MCF 10A (cell line): ENCODE measurements around the gene TLE3. TPM values are rescaled to one million over a fixed set of nuclear protein-coding genes. Genes with fewer than 3 reads are reported as not detected.

Source experiments
- BruUV-seq: library from RNA; stranded (reverse); fragments of 400-500 nt; replicated peaks from 2 replicates; lab custom pipeline; 2021; lab: Mats Ljungman, UMichigan
- CTCF ChIA-PET: fragments of 300-600 bp; sonication (Branson Sonifier 250); formaldehyde crosslinking; extraction: SDS; loops from one replicate; lab custom pipeline; 2021; ENCODE audit warnings: antibody characterized with exemption, inconsistent platforms; lab: Yijun Ruan, JAX
- POLR2A ChIA-PET: fragments of 300-600, 350-650 bp; sonication (Branson Sonifier 250); formaldehyde crosslinking; extraction: SDS; loops from one replicate; lab custom pipeline; 2020; ENCODE audit warnings: antibody characterized with exemption, inconsistent platforms; lab: Yijun Ruan, JAX
- DNase-seq: peaks from one replicate; pipeline ENCODE4 v3.0.0-alpha.2; 2018; ENCODE audit not compliant: unreplicated experiment
- H3K27ac Mint-ChIP-seq: one replicate; pipeline ENCODE4 v1.8.0; 2022; ENCODE audit warnings: mild to moderate bottlenecking, low read depth, mixed read lengths; ENCODE audit not compliant: unreplicated experiment
- H3K27me3 Mint-ChIP-seq: one replicate; pipeline ENCODE4 v1.8.0; 2022; ENCODE audit warnings: mixed read lengths; ENCODE audit not compliant: insufficient read depth, unreplicated experiment
- H3K36me3 Mint-ChIP-seq: one replicate; pipeline ENCODE4 v1.8.0; 2022; ENCODE audit warnings: mild to moderate bottlenecking, moderate library complexity, mixed read lengths; ENCODE audit not compliant: insufficient read depth, unreplicated experiment
- H3K4me1 Mint-ChIP-seq: one replicate; pipeline ENCODE4 v1.8.0; 2022; ENCODE audit warnings: mixed read lengths; ENCODE audit not compliant: insufficient read depth, unreplicated experiment
- H3K4me3 Mint-ChIP-seq: one replicate; pipeline ENCODE4 v1.8.0; 2022; ENCODE audit warnings: mild to moderate bottlenecking, moderate library complexity, mixed read lengths; ENCODE audit not compliant: unreplicated experiment
- H3K9me3 Mint-ChIP-seq: one replicate; pipeline ENCODE4 v1.8.0; 2022; ENCODE audit warnings: mixed read lengths; ENCODE audit not compliant: unreplicated experiment
- CTCF ChIP-seq: fragments of 200-600 bp; IDR thresholded peaks from one replicate; pipeline ENCODE4 v1.8.0; 2022; ENCODE audit warnings: antibody characterized with exemption, mild to moderate bottlenecking; ENCODE audit not compliant: unreplicated experiment
- intact Hi-C: fragments of 100-400 bp; cut with micrococcal nuclease; formaldehyde crosslinking; loops from 2 replicates; pipeline ENCODE4 v1.14.1; 2022
- total RNA-seq: library from RNA; stranded (reverse); gene quantifications from 2 replicates; pipeline ENCODE4 v1.2.3, GENCODE V29; 2022

The TLE3 gene
- total RNA-seq, 1 experiment from 2014 or later, result 23.2 TPM

GRCh38 chr15:70120958-70121623 is 23.4 kb upstream of the TLE3 start:
- no peak overlapping the region for H3K27ac Mint-ChIP-seq
- no peaks in the 10 kb centered on the region for H3K9me3 Mint-ChIP-seq
- BruUV-seq, result no TSS peak
- H3K36me3 Mint-ChIP-seq, result no peaks in the 10 kb centered on the region
- POLR2A ChIA-PET, result interaction anchor here (0.7 to 1.6 kb wide), 4 partner anchors 10 to 300 kb away, joined by 3 to 11 read pairs (median 4); partner anchors contain the start of gene TLE3
- DNase-seq, result no peak
- no peak for TF ChIP-seq CTCF
- no peak overlapping the region for H3K4me3 Mint-ChIP-seq
- intact Hi-C loops, result no loop called here
- H3K4me1 Mint-ChIP-seq, result peaks cover 16% of the 10 kb centered on the region
- CTCF ChIA-PET, result interaction anchor here (0.6 to 1.9 kb wide), 5 partner anchors 11 to 351 kb away, joined by 3 to 6 read pairs (median 4); no protein-coding TSS in a partner anchor
- H3K27me3 Mint-ChIP-seq, result peaks cover 42% of the 10 kb centered on the region

- Mint-ChIP-seq H3K27ac (no peak overlapping the region), H3K4me3 (no peak overlapping the region), H3K4me1 (peaks cover 16% of the 10 kb centered on the region), H3K9me3 (no peaks in the 10 kb centered on the region), H3K36me3 (no peaks in the 10 kb centered on the region), H3K27me3 (peaks cover 42% of the 10 kb centered on the region)
- no peak for DNase-seq
- POLR2A ChIA-PET, result no interaction called here
- intact Hi-C loops, result no loop called here
- no TSS peak for BruUV-seq
- CTCF ChIA-PET, result interaction anchor here (1.9 kb wide), 1 partner anchor 19 kb away, joined by 4 read pairs; no protein-coding TSS in a partner anchor
- no peak for TF ChIP-seq CTCF
Observed at GRCh38 chr15:70119911-70120508, 22.3 kb upstream of the TLE3 start.

- intact Hi-C loops, result no loop called here
- no peak for TF ChIP-seq CTCF
- BruUV-seq, result no TSS peak
- POLR2A ChIA-PET, result no interaction called here
- DNase-seq, result no peak
- H3K36me3 Mint-ChIP-seq, result no peaks in the 10 kb centered on the region
- peaks cover 16% of the 10 kb centered on the region for H3K4me1 Mint-ChIP-seq
- no peaks in the 10 kb centered on the region for H3K9me3 Mint-ChIP-seq
- H3K4me3 Mint-ChIP-seq, result no peak overlapping the region
- peaks cover 37% of the 10 kb centered on the region for H3K27me3 Mint-ChIP-seq
- CTCF ChIA-PET, result no interaction called here
- H3K27ac Mint-ChIP-seq, result no peak overlapping the region
Observed at GRCh38 chr15:70118599-70118998, 20.9 kb upstream of the TLE3 start.

- intact Hi-C loops, result no loop called here
- Mint-ChIP-seq H3K27me3 (peaks cover 37% of the 10 kb centered on the region), H3K4me1 (peaks cover 13% of the 10 kb centered on the region), H3K36me3 (no peaks in the 10 kb centered on the region), H3K9me3 (no peaks in the 10 kb centered on the region), H3K4me3 (no peak overlapping the region), H3K27ac (no peak overlapping the region)
- TF ChIP-seq CTCF, result no peak
- ChIA-PET POLR2A (interaction anchor here (1.2 to 1.5 kb wide), 2 partner anchors 17 to 18 kb away, joined by 4 to 5 read pairs; partner anchors contain the start of gene TLE3), CTCF (interaction anchor here (0.7 to 1.4 kb wide), 2 partner anchors 12 to 372 kb away, joined by 5 to 6 read pairs; no protein-coding TSS in a partner anchor)
- no TSS peak for BruUV-seq
- DNase-seq, result no peak
Observed at GRCh38 chr15:70116317-70116716, 18.6 kb upstream of the TLE3 start.
